Type B pancreatic cell (in vitro differentiated cells): ENCODE data around the gene PHF1. TPM values are rescaled to one million over a fixed set of nuclear protein-coding genes. Genes with fewer than 3 reads are reported as not detected.

ENCODE experiments used
- DNase-seq: peaks from one replicate; pipeline ENCODE4 v3.0.0; 2021; ENCODE audit warnings: mixed read lengths; ENCODE audit not compliant: unreplicated experiment; ENCODE audit errors: extremely low spot score
- H3K27ac Mint-ChIP-seq: 2 replicates; pipeline ENCODE4 v1.8.0; 2021; ENCODE audit warnings: mild to moderate bottlenecking, mixed read lengths
- H3K27me3 Mint-ChIP-seq: 2 replicates; pipeline ENCODE4 v1.8.0; 2021; ENCODE audit warnings: mixed read lengths
- H3K36me3 Mint-ChIP-seq: 2 replicates; pipeline ENCODE4 v1.8.0; 2021; ENCODE audit warnings: mixed read lengths
- H3K4me1 Mint-ChIP-seq: one replicate; pipeline ENCODE4 v1.8.0; 2021; ENCODE audit warnings: mixed read lengths; ENCODE audit not compliant: unreplicated experiment
- H3K4me3 Mint-ChIP-seq: 2 replicates; pipeline ENCODE4 v1.8.0; 2021; ENCODE audit warnings: mild to moderate bottlenecking, mixed read lengths
- H3K9me3 Mint-ChIP-seq: 2 replicates; pipeline ENCODE4 v1.8.0; 2021; ENCODE audit warnings: mixed read lengths
- microRNA-seq: library from miRNA; unstranded; fragments of <30 nt; microRNA quantifications from one replicate; pipeline ENCODE4, GENCODE V29; 2020
- total RNA-seq: library from RNA; stranded (reverse); gene quantifications from 2 replicates; pipeline ENCODE4 v1.2.1, GENCODE V29; 2021; ENCODE audit warnings: low replicate concordance
- TF ChIP-seq, protein P1 (sequence below): fragments of 200-600 bp; sonication (generic); conservative IDR thresholded peaks from 2 replicates; pipeline ENCODE4 v1.5.0; 2021; ENCODE audit warnings: antibody characterized with exemption, mild to moderate bottlenecking

The PHF1 gene
- total RNA-seq, 1 donor from 2014 or later, result 49.6 TPM

DNA sequence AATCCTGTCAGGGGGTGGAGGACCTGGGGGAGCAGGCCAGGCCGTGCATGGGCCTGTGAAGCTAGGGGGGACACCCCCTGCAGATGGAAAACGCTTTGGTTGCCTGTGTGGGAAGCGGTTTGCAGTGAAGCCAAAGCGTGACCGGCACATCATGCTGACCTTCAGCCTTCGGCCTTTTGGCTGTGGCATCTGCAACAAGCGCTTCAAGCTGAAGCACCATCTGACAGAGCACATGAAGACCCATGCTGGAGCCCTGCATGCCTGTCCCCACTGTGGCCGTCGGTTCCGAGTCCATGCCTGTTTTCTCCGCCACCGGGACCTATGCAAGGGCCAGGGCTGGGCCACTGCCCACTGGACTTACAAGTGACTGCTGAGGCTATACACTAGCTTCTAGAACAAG is 45.3 kb downstream of the PHF1 start:
- TF ChIP-seq, protein P1, sequence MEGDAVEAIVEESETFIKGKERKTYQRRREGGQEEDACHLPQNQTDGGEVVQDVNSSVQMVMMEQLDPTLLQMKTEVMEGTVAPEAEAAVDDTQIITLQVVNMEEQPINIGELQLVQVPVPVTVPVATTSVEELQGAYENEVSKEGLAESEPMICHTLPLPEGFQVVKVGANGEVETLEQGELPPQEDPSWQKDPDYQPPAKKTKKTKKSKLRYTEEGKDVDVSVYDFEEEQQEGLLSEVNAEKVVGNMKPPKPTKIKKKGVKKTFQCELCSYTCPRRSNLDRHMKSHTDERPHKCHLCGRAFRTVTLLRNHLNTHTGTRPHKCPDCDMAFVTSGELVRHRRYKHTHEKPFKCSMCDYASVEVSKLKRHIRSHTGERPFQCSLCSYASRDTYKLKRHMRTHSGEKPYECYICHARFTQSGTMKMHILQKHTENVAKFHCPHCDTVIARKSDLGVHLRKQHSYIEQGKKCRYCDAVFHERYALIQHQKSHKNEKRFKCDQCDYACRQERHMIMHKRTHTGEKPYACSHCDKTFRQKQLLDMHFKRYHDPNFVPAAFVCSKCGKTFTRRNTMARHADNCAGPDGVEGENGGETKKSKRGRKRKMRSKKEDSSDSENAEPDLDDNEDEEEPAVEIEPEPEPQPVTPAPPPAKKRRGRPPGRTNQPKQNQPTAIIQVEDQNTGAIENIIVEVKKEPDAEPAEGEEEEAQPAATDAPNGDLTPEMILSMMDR, result no peak
- H3K27me3 Mint-ChIP-seq, result no peaks in the 10 kb centered on the region
- H3K27ac Mint-ChIP-seq, result no peak overlapping the region
- H3K36me3 Mint-ChIP-seq, result peaks cover 12% of the 10 kb centered on the region
- no peak for DNase-seq
- H3K4me1 Mint-ChIP-seq, result peaks cover 18% of the 10 kb centered on the region
- no peaks in the 10 kb centered on the region for H3K9me3 Mint-ChIP-seq
- H3K4me3 Mint-ChIP-seq, result peak overlapping the region; percentile 62

DNA sequence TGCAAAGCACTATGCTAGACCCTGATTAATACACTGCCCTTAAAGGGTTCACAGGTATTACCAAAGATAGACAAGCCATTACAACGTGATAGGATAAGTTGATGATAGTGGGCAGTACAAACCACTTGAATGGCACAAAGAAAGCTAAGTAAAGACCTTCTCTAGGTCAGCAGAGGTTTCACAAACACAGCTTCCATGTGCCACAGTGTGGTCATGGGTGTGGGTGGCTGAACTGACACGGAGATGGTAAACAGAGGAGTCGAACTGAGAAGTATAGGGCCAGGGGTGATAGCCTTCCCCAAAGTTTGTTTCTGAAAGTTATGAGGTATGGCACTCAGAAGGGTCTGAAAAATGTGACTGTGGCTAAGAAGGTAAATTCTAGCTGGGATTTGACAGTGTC is 47.9 kb downstream of the PHF1 start:
- DNase-seq, result no peak
- TF ChIP-seq, protein P1, result no peak
- Mint-ChIP-seq H3K27me3 (peaks cover 12% of the 10 kb centered on the region), H3K27ac (no peak overlapping the region), H3K4me3 (no peak overlapping the region), H3K36me3 (peaks cover 12% of the 10 kb centered on the region), H3K9me3 (no peaks in the 10 kb centered on the region), H3K4me1 (peaks cover 14% of the 10 kb centered on the region)

DNA sequence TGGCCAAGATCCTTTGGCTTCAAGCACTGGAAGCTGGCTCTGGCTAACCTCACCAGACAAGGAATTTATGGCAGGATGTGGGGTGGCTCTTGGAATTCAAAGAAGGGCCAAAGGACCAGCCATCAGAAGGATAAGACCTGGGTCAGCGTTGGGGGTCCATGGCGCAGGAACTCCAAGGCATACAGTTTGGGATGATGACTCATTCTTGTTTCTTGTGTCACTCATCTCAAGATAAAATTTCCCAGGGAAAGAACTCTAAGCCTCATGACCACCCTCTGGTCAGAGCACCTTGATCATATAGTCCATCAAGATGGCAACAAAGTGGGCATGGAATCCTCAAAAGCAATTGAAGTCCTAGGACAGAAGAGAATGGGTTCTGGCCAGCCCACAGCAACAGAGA is 48.4 kb downstream of the PHF1 start:
- Mint-ChIP-seq H3K4me3 (no peak overlapping the region), H3K9me3 (no peaks in the 10 kb centered on the region)

More for the DNA sequence above, 48.4 kb downstream of the PHF1 start:
- TF ChIP-seq, protein P1, result no peak
- H3K27ac Mint-ChIP-seq, result no peak overlapping the region
- peaks cover 14% of the 10 kb centered on the region for H3K27me3 Mint-ChIP-seq
- H3K4me1 Mint-ChIP-seq, result peaks cover 12% of the 10 kb centered on the region
- DNase-seq, result no peak
- peaks cover 12% of the 10 kb centered on the region for H3K36me3 Mint-ChIP-seq

Small RNA genes lying within 50 kb of the gene (microRNA-seq; reads per million reads assigned to microRNA genes)
- gene MIR5004, result not detected

Other genes starting within 250 kb of the PHF1 start
- gene COL11A2, start 218.5 kb upstream of the PHF1 start, total RNA-seq, result 1.3 and 11.9 TPM in 2 replicates
- 49.2 and 61.9 TPM in 2 replicates for gene RXRB, start 210.3 kb upstream of the PHF1 start, total RNA-seq
- 147 and 202 TPM in 2 replicates for gene SLC39A7, start 210.1 kb upstream of the PHF1 start, total RNA-seq
- gene HSD17B8, start 206.4 kb upstream of the PHF1 start, total RNA-seq, result 13.9 and 15.7 TPM in 2 replicates
- 44.5 and 60.4 TPM in 2 replicates for gene RING1, start 202.5 kb upstream of the PHF1 start, total RNA-seq
- 54.7 and 62.4 TPM in 2 replicates for gene VPS52, start 139.1 kb upstream of the PHF1 start, total RNA-seq
- 3,043 and 3,480 TPM in 2 replicates for gene RPS18, start 138.9 kb upstream of the PHF1 start, total RNA-seq
- 10.1 and 22.2 TPM in 2 replicates for gene B3GALT4, start 133.9 kb upstream of the PHF1 start, total RNA-seq
- 53.1 and 67.4 TPM in 2 replicates for gene WDR46, start 121.8 kb upstream of the PHF1 start, total RNA-seq
- gene PFDN6, start 121.4 kb upstream of the PHF1 start, total RNA-seq, result 52.9 and 54.5 TPM in 2 replicates
- 128 and 176 TPM in 2 replicates for gene RGL2, start 112.1 kb upstream of the PHF1 start, total RNA-seq
- gene TAPBP, start 96.9 kb upstream of the PHF1 start, total RNA-seq, result 71.4 and 93.5 TPM in 2 replicates
- 21.1 and 22.2 TPM in 2 replicates for gene ZBTB22, start 93.3 kb upstream of the PHF1 start, total RNA-seq
- gene DAXX, start 88.1 kb upstream of the PHF1 start, total RNA-seq, result 43.6 and 47.0 TPM in 2 replicates
- 28.0 and 67.7 TPM in 2 replicates for gene KIFC1, start 19.2 kb upstream of the PHF1 start, total RNA-seq
- gene CUTA, start 7.1 kb downstream of the PHF1 start, total RNA-seq, result 212 and 278 TPM in 2 replicates
- 18.4 and 74.1 TPM in 2 replicates for gene SYNGAP1, start 9.1 kb downstream of the PHF1 start, total RNA-seq
- 11.3 and 14.5 TPM in 2 replicates for gene ZBTB9, start 43.6 kb downstream of the PHF1 start, total RNA-seq
- gene BAK1, start 169.3 kb downstream of the PHF1 start, total RNA-seq, result 27.3 and 37.0 TPM in 2 replicates
- 24.6 and 56.1 TPM in 2 replicates for gene ITPR3, start 210.3 kb downstream of the PHF1 start, total RNA-seq